ACC112 (cell line): ENCODE data around the gene TMEM255A.

Experiments
- H2AFZ ChIP-seq: fragments of 200-600 bp; sonication (generic); one replicate; pipeline ENCODE4 v1.6.0; 2017; ENCODE audit warnings: antibody characterized with exemption, low read length; ENCODE audit not compliant: unreplicated experiment
- H3K27ac ChIP-seq: fragments of 200-600 bp; sonication (generic); 2 replicates; pipeline ENCODE4 v1.5.1; 2014; ENCODE audit warnings: low read depth, mild to moderate bottlenecking, antibody characterized with exemption, low read length, moderate library complexity
- H3K27me3 ChIP-seq: fragments of 200-600 bp; sonication (generic); 2 replicates; pipeline ENCODE4 v1.6.1; 2014; ENCODE audit warnings: mild to moderate bottlenecking, antibody characterized with exemption, low read length, moderate library complexity, mixed read lengths; ENCODE audit not compliant: insufficient read depth
- H3K36me3 ChIP-seq: fragments of 200-600 bp; sonication (generic); 2 replicates; pipeline ENCODE4 v1.6.1; 2016; ENCODE audit warnings: mild to moderate bottlenecking, antibody characterized with exemption, low read length, moderate library complexity, mixed read lengths; ENCODE audit not compliant: insufficient read depth
- H3K4me1 ChIP-seq: fragments of 200-600 bp; sonication (generic); one replicate; pipeline ENCODE4 v1.6.1; 2016; ENCODE audit warnings: low read length, mixed read lengths; ENCODE audit not compliant: insufficient read depth, unreplicated experiment, control insufficient read depth
- H3K4me3 ChIP-seq: fragments of 200-600 bp; sonication (generic); 2 replicates; pipeline ENCODE4 v1.5.1; 2014; ENCODE audit warnings: mild to moderate bottlenecking, low read depth, low read length
- H3K79me2 ChIP-seq: fragments of 200-600 bp; sonication (generic); one replicate; pipeline ENCODE4 v1.6.0; 2016; ENCODE audit warnings: low read length; ENCODE audit not compliant: control insufficient read depth, unreplicated experiment, insufficient read depth

The TMEM255A gene

GRCh38 chrX:120242813-120243212 lies 68.4 kb downstream of the TMEM255A start:
- Histone ChIP-seq H3K4me3 (no peak overlapping the region), H2AFZ (no peak overlapping the region)

GRCh38 chrX:120238933-120239332 lies 72.3 kb downstream of the TMEM255A start:
- Histone ChIP-seq H3K36me3 (no peaks in the 10 kb centered on the region), H2AFZ (no peak overlapping the region), H3K79me2 (peaks cover 3% of the 10 kb centered on the region), H3K27ac (no peak overlapping the region), H3K4me3 (no peak overlapping the region), H3K27me3 (no peaks in the 10 kb centered on the region), H3K4me1 (peaks cover 8% of the 10 kb centered on the region)

More at GRCh38 chrX:120242813-120243212, 68.4 kb downstream of the TMEM255A start:
- Histone ChIP-seq H3K36me3 (no peaks in the 10 kb centered on the region), H3K79me2 (peaks cover 3% of the 10 kb centered on the region), H3K4me1 (peaks cover 11% of the 10 kb centered on the region), H3K27ac (no peak overlapping the region), H3K27me3 (no peaks in the 10 kb centered on the region)

GRCh38 chrX:120236687-120237479 lies 74.4 kb downstream of the TMEM255A start:
- Histone ChIP-seq H2AFZ (no peak overlapping the region), H3K4me3 (no peak overlapping the region), H3K4me1 (no peaks in the 10 kb centered on the region), H3K27ac (no peak overlapping the region), H3K79me2 (no peaks in the 10 kb centered on the region), H3K27me3 (no peaks in the 10 kb centered on the region), H3K36me3 (no peaks in the 10 kb centered on the region)

GRCh38 chrX:120235284-120235683 lies 76.0 kb downstream of the TMEM255A start:
- no peaks in the 10 kb centered on the region for H3K79me2 ChIP-seq
- H2AFZ ChIP-seq = no peak overlapping the region
- no peaks in the 10 kb centered on the region for H3K4me1 ChIP-seq
- H3K4me3 ChIP-seq = no peak overlapping the region
- H3K36me3 ChIP-seq = no peaks in the 10 kb centered on the region
- no peaks in the 10 kb centered on the region for H3K27me3 ChIP-seq
- H3K27ac ChIP-seq = no peak overlapping the region

GRCh38 chrX:120228187-120228908 lies 82.9 kb downstream of the TMEM255A start:
- no peaks in the 10 kb centered on the region for H3K4me1 ChIP-seq
- no peaks in the 10 kb centered on the region for H3K27me3 ChIP-seq
- H3K36me3 ChIP-seq = no peaks in the 10 kb centered on the region
- H2AFZ ChIP-seq = no peak overlapping the region
- H3K4me3 ChIP-seq = no peak overlapping the region
- no peaks in the 10 kb centered on the region for H3K79me2 ChIP-seq
- no peak overlapping the region for H3K27ac ChIP-seq

- H3K4me1 ChIP-seq = no peaks in the 10 kb centered on the region
- no peaks in the 10 kb centered on the region for H3K27me3 ChIP-seq
- H3K36me3 ChIP-seq = no peaks in the 10 kb centered on the region
- H3K79me2 ChIP-seq = no peaks in the 10 kb centered on the region
- no peak overlapping the region for H3K27ac ChIP-seq
- H3K4me3 ChIP-seq = no peak overlapping the region
- no peak overlapping the region for H2AFZ ChIP-seq
Measured at GRCh38 chrX:120224388-120224787, 86.9 kb downstream of the TMEM255A start.

GRCh38 chrX:120223374-120223773 lies 87.9 kb downstream of the TMEM255A start:
- H3K27ac ChIP-seq = no peak overlapping the region
- no peaks in the 10 kb centered on the region for H3K4me1 ChIP-seq
- H3K79me2 ChIP-seq = no peaks in the 10 kb centered on the region
- H3K4me3 ChIP-seq = no peak overlapping the region
- H3K27me3 ChIP-seq = no peaks in the 10 kb centered on the region
- no peak overlapping the region for H2AFZ ChIP-seq
- no peaks in the 10 kb centered on the region for H3K36me3 ChIP-seq

- Histone ChIP-seq H3K79me2 (no peaks in the 10 kb centered on the region), H3K4me1 (no peaks in the 10 kb centered on the region)
Measured at GRCh38 chrX:120213438-120214265, 97.6 kb downstream of the TMEM255A start.

More at GRCh38 chrX:120213438-120214265, 97.6 kb downstream of the TMEM255A start:
- no peaks in the 10 kb centered on the region for H3K27me3 ChIP-seq
- no peak overlapping the region for H3K4me3 ChIP-seq
- H2AFZ ChIP-seq = no peak overlapping the region
- H3K36me3 ChIP-seq = no peaks in the 10 kb centered on the region
- H3K27ac ChIP-seq = no peak overlapping the region
